Dermis blood vessel endothelial cell (primary cell): ENCODE data around the gene UCKL1. TPM values are rescaled to one million over a fixed set of nuclear protein-coding genes. Genes with fewer than 3 reads are reported as not detected.

Source experiments
- total RNA-seq: library from RNA; depleted of rRNA; stranded (reverse); fragments of >200 nt; gene quantifications from 2 replicates; pipeline ENCODE4 v1.2.3, GENCODE V29; 2014

Gene UCKL1
- total RNA-seq, 1 donor from 2014 or later: 40.7 TPM

Other genes with a start within 250 kb of the UCKL1 start
- gene ARFRP1, start 248.4 kb downstream of the UCKL1 start, total RNA-seq: 46.9 and 48.3 TPM in 2 replicates
- 25.6 and 29.1 TPM in 2 replicates for gene ZGPAT, start 248.4 kb downstream of the UCKL1 start, total RNA-seq
- gene LIME1, start 219.8 kb downstream of the UCKL1 start, total RNA-seq: 3.4 and 3.7 TPM in 2 replicates
- 11.7 and 24.1 TPM in 2 replicates for gene SLC2A4RG, start 216.6 kb downstream of the UCKL1 start, total RNA-seq
- 41.2 and 67.4 TPM in 2 replicates for gene ZBTB46, start 125.2 kb downstream of the UCKL1 start, total RNA-seq
- not detected in 2 replicates for gene ABHD16B, start 94.9 kb downstream of the UCKL1 start, total RNA-seq
- gene TPD52L2, start 91.1 kb downstream of the UCKL1 start, total RNA-seq: 169 and 181 TPM in 2 replicates
- 90.9 and 98.3 TPM in 2 replicates for gene DNAJC5, start 61.3 kb downstream of the UCKL1 start, total RNA-seq
- 10.0 and 14.5 TPM in 2 replicates for gene ZNF512B, start 13.5 kb upstream of the UCKL1 start, total RNA-seq
- 4.3 and 6.1 TPM in 2 replicates for gene SAMD10, start 23.2 kb upstream of the UCKL1 start, total RNA-seq
- gene PRPF6, start 24.7 kb upstream of the UCKL1 start, total RNA-seq: 79.6 and 94.2 TPM in 2 replicates
- 11.2 and 13.3 TPM in 2 replicates for gene C20orf204, start 79.8 kb upstream of the UCKL1 start, total RNA-seq
- 82.5 and 123 TPM in 2 replicates for gene SOX18, start 93.2 kb upstream of the UCKL1 start, total RNA-seq
- 35.8 and 45.9 TPM in 2 replicates for gene TCEA2, start 106.8 kb upstream of the UCKL1 start, total RNA-seq
- gene RGS19, start 123.1 kb upstream of the UCKL1 start, total RNA-seq: 29.3 and 44.6 TPM in 2 replicates
- gene OPRL1, start 123.7 kb upstream of the UCKL1 start, total RNA-seq: 3.2 and 5.4 TPM in 2 replicates
- gene LKAAEAR1, start 128.0 kb upstream of the UCKL1 start, total RNA-seq: not detected in 2 replicates
- gene NPBWR2, start 151.1 kb upstream of the UCKL1 start, total RNA-seq: not detected in 2 replicates
- not detected in 2 replicates for gene MYT1, start 208.0 kb upstream of the UCKL1 start, total RNA-seq